Testis (tissue), 2 donors: ENCODE results near the gene PPP1R12B.

Experiments
- POLR2A ChIP-seq: fragments of 450-650 bp; IDR thresholded peaks from one replicate; pipeline ENCODE4 v1.6.1; 2017; ENCODE audit warnings: antibody characterized with exemption, mild to moderate bottlenecking, moderate library complexity
- TF ChIP-seq, protein P1 (sequence below), 3 experiments: fragments of 450-650 bp in 2 of 3; fragments of 200-600 bp in 1 of 3; sonication (generic) in 1 of 3; IDR thresholded peaks; one replicate each; pipeline ENCODE4 v1.5.1; 2016 to 2019; ENCODE audit warnings: antibody characterized with exemption in 3 of 3, mild to moderate bottlenecking in 2 of 3, moderate library complexity in 1 of 3

DNA sequence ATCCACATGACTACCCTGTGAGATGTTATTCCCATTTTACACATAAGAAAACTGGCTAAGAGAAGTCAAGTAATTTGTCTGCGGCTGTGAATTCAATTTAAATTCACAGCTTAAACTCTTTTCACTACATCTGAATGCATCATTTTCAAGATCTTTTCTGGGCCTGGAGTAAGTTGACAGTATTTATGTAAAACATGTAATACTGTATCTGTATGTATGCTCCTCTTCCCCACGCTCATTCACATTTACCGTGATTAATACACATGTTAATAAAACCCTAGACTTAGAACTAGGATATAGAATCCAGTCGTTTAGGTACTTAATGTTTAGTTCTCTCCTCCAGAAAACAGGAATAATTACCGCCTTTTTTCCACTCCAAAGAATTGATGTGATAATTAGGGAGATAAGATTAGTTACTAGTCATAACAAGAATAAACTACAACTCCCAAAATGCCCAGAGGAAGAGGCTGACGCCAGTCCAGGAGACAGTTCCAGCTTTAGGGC, 442 bp upstream of the PPP1R12B start:
- TF ChIP-seq, protein P1, sequence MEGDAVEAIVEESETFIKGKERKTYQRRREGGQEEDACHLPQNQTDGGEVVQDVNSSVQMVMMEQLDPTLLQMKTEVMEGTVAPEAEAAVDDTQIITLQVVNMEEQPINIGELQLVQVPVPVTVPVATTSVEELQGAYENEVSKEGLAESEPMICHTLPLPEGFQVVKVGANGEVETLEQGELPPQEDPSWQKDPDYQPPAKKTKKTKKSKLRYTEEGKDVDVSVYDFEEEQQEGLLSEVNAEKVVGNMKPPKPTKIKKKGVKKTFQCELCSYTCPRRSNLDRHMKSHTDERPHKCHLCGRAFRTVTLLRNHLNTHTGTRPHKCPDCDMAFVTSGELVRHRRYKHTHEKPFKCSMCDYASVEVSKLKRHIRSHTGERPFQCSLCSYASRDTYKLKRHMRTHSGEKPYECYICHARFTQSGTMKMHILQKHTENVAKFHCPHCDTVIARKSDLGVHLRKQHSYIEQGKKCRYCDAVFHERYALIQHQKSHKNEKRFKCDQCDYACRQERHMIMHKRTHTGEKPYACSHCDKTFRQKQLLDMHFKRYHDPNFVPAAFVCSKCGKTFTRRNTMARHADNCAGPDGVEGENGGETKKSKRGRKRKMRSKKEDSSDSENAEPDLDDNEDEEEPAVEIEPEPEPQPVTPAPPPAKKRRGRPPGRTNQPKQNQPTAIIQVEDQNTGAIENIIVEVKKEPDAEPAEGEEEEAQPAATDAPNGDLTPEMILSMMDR (IDR thresholded peaks at IDR 0.05), result no peak
- TF ChIP-seq POLR2A, result no peak
